SW480 (cell line): ENCODE data around the gene ANXA9.

ENCODE experiments used
- DNase-seq: peaks from one replicate; pipeline ENCODE4 v3.0.0-alpha.2; 2016; ENCODE audit warnings: low spot score

Gene ANXA9

GRCh38 chr1:150981805-150982712, at the start of gene ANXA9:
Gene ANXA9 (plus strand): TSS chr1:150982292. CDS start chr1:150983106, 814 bp downstream.
- DNase-seq = peak; percentile 76

- no peak for DNase-seq
Observed at GRCh38 chr1:150944856-150945255, 37.2 kb upstream of the ANXA9 start.

- DNase-seq = no peak
Observed at GRCh38 chr1:150954708-150955107, 27.4 kb upstream of the ANXA9 start.

- DNase-seq = no peak
Observed at GRCh38 chr1:150955280-150955679, 26.8 kb upstream of the ANXA9 start.

- DNase-seq = no peak
Observed at GRCh38 chr1:150957666-150958065, 24.4 kb upstream of the ANXA9 start.

- no peak for DNase-seq
Observed at GRCh38 chr1:150960646-150961045, 21.4 kb upstream of the ANXA9 start.

- no peak for DNase-seq
Observed at GRCh38 chr1:150961756-150962155, 20.3 kb upstream of the ANXA9 start.

- DNase-seq = no peak
Observed at GRCh38 chr1:150963321-150964163, 18.6 kb upstream of the ANXA9 start.

GRCh38 chr1:150964164-150964489, 18.0 kb upstream of the ANXA9 start:
- no peak for DNase-seq

- DNase-seq = no peak
Observed at GRCh38 chr1:150965605-150966004, 16.5 kb upstream of the ANXA9 start.

GRCh38 chr1:150966011-150966410, 16.1 kb upstream of the ANXA9 start:
- no peak for DNase-seq

- no peak for DNase-seq
Observed at GRCh38 chr1:150967936-150968335, 14.2 kb upstream of the ANXA9 start.

- DNase-seq = no peak
Observed at GRCh38 chr1:150968491-150968890, 13.6 kb upstream of the ANXA9 start.

- DNase-seq = no peak
Observed at GRCh38 chr1:150969626-150970025, 12.5 kb upstream of the ANXA9 start.

- peak; percentile 15 for DNase-seq
Observed at GRCh38 chr1:150970808-150971582, 11.1 kb upstream of the ANXA9 start.

GRCh38 chr1:150971583-150972416, 10.3 kb upstream of the ANXA9 start:
- no peak for DNase-seq

- no peak for DNase-seq
Observed at GRCh38 chr1:150972417-150972940, 9.6 kb upstream of the ANXA9 start.

GRCh38 chr1:150973258-150973835, 8.7 kb upstream of the ANXA9 start:
- DNase-seq = no peak

- peak; percentile 55 for DNase-seq
Observed at GRCh38 chr1:150973836-150974579, 8.1 kb upstream of the ANXA9 start.
